HG02852 (cell line): ENCODE results near the gene TRAF7.
A peak's percentile ranks its signal among the peaks of the same experiment; 100 is the strongest.
"Not testable (repeated sequence)": the region's sequence is repeated elsewhere in the genome, so short reads cannot be mapped to it uniquely, and the experiment has no call there.

Experiments used
- ATAC-seq: cut with Tn5 transposase; IDR thresholded peaks from one replicate; pipeline ENCODE4 v1.9.1; 2021; ENCODE audit warnings: mild to moderate bottlenecking, moderate library complexity; ENCODE audit not compliant: unreplicated experiment

The TRAF7 gene

DNA sequence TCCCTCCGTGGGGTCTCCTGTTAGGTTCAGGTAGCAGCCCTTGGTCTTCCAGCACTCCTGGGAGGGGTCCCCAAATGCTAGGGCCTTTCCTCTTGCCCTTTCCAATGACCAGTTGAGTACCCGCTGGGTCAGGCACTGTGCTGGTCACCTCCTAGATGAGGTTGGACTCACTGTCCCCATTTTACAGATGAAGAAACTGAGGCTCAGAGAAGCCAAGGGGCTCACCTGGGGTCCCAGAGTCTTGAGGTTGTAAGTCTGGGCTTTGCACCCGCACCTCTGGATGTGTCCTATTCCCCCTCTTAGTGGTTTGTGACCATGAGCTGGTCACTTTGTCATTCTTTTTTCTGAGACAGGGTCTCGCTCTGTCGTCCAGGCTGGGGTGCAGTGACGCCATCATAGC, 42.2 kb downstream of the TRAF7 start:
- ATAC-seq: no peak

DNA sequence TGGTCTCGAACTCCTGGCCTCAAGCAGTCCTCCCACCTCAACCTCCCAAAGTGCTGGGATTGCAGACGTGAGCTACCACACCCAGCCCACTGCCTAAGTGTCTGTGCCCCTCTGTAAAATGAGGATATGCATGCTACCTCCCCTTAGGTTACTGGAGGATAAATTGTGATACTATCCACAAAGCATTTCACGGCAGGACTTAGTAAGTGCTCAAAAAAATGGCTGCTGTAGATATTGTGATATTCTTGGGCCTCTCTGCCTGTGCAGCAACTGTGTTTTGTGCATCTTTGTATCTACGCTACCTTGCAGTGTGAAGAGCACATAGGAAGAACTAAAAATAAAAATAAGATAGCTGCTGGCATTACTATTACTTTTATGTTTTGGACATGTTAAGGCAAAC, 42.7 kb downstream of the TRAF7 start:
- no peak for ATAC-seq

DNA sequence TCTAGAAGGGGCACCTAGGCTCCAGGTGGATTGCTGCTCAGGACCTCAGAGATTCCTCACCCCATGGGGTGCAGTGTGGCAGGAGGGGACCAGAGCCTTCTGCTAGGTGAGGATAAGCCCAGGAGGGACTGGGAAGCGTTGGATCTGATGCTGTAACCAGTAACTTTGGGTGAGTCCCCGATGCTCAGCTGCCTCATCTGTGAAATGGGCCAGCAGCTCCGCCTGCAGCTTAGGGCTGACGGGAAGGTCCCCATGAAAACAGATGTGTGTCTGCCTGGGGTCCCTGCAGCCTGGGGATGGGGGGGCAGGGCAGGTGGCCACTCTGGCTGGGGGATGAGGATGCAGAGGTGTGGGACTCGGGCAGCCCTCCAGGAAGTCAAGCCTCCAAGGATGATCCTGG, 43.5 kb downstream of the TRAF7 start:
- no peak for ATAC-seq

DNA sequence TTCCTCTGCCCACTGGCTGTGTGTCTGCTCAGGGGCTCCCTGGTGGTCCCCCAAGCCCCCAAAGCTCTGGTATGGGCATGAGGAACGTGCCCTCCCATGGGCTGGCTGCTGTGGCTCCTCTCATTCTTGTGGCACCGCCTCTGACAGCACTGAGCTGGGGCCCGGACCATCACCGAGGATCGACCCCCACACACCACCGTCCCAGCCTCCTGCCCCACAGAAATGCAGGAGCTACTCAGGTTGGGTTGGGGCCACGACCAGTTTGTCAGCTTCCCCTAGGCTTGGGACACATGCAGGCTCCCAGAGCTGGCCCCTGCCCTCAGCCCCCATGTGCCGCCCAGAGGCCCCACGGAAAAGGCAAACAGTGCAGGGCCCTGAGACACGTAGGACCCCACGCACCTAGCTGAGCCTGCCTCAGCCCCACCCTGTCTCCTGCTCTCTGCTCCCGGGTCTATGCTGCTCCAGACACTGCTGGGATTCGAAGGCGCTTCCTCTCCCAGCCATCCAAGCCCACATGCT, 44.1 kb downstream of the TRAF7 start:
- no peak for ATAC-seq

DNA sequence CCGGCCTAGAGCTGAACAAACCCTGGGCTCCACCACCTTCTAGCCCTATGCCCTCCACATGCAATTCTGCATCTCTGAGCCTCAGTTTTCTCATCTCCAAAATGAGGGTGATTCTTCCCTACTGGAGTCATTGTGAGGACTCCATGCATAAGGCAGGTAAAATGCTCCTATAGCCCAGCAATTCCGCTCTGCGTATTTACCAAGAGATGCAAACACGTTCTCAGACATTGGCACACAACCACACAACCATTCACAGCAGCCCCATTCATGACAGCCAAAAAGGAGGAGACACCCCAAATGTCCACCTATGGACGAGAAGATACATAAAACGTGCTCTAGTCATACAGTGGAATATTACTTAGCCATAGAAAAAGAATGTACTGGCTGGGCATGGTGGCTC, 44.7 kb downstream of the TRAF7 start:
- no peak for ATAC-seq

DNA sequence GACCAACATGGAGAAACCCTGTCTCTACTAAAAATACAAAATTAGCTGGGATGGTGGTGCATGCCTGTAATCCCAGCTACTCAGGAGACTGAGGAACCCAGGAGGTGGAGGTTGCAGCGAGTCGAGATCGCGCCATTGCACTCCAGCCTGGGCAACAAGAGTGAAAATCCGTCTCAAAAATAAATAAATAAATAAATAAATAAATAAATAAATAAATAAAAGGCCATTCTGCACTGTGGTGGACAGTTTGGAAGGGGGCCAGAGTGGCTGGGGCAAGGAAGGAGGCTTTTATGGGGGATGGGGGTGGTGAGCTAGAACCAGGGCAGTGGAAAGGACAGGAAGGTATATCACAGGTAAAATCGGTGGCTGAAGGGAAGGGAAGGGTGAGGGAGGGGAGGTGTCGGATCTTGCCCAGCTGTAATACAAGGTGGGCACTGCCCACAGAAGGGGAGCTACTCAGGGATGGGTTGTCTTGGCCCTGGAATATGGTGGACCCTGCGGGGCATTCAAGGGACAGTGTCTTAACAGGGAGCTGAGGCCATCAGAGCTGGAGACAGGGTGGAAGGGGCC, 47.6 kb downstream of the TRAF7 start:
- not testable (repeated sequence) for ATAC-seq

DNA sequence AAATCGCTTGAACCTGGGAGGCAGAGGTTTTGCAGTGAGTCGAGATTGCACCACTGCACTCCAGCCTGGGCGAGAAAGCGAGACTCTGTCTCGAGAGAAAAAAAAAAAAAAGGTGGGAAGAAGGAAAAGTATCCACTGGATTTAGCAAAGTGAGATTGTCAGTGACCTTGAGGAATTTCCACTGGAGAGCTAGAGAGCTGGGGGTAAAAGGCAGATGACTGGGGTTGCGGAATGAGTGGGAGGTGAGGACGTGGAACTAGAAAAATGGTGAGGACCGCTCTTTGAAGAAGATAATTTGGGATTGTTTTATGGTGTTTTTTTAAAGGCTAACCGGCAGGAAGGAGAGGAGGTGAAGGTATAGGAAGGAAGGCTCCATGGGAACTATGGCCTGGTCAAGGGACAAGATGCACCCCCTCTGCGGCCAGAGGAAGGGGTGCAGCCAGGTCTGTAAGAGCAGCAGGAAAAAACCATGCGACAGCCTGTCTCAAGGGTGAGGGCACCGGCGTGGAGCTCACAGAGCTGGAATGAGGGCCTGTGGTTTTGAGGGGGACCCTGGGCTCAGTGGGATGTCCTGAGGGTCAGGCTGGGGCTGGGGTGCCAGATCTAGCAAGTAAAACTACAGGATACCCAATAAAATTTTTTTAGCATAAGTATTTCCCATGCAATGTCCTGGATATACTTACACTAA, 49.0 kb downstream of the TRAF7 start:
- ATAC-seq: no peak

DNA sequence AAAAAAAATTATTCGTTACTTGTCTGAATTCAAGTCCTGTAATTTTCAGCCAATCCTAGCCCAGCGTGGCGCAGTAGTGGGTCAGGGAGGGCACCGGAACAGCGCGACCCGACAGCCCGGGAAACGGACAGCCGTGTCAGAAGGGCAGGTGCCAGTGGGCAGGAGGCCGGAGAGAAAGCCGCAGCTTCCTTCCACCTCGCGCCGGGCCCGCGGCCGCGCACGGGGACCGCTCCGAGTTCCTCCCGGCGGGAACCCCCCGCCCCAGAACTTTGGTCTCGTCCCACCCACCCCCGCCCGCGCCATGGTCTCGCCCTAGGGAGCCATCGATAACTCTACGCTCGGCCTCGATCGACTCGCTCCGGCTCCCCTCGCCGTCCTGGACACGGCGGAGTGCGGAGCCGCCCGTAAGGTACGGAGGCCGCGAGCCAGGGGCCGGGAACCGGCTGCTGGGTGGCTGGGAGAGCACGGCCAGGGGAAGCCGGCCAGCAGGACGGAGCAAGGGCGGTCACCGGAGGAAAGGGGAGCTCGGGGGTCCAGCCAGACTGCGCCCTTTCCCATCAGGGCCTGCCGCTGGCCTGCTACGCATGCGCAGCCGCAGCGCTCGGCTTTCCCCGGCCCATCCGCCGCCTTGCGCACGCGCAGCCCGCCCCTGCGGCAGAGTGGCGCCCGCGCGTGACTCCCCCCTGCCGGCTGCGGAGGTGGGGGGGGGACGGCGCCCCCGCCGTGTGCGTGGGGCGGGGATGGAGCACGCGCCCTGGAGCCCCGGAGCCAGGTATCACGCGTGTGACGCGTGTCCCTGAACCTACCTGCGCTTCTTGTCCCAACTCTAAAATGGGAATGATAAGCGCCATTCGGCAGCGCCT, 49.8 kb downstream of the TRAF7 start, which contains the start of gene MLST8:
MLST8 (plus strand) TSS at position 351 of the 863 bp plus-strand sequence. CDS start 632 bp downstream, outside the sequence.
- peak; percentile 69 for ATAC-seq

DNA sequence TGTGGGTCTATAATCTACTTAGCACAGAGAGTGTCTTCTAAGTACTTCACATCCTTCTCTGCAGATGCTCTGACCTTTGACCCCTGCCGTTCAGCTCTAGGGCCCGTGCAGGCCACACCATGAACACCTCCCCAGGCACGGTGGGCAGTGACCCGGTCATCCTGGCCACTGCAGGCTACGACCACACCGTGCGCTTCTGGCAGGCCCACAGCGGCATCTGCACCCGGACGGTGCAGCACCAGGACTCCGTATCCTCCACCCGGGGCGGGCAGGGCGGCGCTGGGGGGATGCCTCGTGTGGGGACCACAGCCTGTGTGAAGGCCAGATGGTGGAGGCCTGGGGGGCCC, 50.4 kb downstream of the TRAF7 start:
- ATAC-seq: no peak

DNA sequence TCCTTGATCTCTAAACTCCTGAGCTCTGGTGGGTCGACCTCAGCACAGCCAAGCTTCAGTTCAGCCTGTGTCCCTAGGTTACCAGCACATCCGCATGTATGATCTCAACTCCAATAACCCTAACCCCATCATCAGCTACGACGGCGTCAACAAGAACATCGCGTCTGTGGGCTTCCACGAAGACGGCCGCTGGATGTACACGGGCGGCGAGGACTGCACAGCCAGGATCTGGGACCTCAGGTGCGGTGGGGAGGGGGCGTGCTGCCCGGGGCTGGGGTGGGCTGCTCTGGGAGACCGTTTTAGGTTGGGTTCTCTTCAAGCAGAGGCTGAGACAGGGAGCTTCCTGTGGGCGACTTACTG, 50.8 kb downstream of the TRAF7 start:
- ATAC-seq: no peak

DNA sequence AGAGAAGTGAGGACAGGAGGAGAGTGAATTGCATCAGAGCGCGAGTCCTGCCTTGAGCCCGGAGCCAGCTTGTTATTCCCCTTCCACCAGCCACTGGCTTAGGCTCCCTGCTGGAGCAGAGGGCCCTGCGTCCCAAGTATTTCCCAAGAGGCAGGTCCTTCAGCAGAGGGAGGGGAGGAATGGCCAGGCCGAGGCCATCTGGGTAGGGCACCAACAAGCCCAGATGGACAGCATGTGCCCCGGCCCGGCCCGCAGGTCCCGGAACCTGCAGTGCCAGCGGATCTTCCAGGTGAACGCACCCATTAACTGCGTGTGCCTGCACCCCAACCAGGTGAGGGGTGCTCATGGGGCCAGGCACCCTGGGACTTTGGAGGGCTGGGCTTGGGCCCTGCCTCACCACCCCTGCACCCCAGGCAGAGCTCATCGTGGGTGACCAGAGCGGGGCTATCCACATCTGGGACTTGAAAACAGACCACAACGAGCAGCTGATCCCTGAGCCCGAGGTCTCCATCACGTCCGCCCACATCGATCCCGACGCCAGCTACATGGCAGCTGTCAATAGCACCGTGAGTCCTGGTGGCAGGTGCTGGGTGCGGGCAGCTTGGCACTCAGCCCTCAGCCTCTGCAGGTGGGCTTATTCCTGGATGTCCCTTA, 51.3 kb downstream of the TRAF7 start:
- no peak for ATAC-seq

DNA sequence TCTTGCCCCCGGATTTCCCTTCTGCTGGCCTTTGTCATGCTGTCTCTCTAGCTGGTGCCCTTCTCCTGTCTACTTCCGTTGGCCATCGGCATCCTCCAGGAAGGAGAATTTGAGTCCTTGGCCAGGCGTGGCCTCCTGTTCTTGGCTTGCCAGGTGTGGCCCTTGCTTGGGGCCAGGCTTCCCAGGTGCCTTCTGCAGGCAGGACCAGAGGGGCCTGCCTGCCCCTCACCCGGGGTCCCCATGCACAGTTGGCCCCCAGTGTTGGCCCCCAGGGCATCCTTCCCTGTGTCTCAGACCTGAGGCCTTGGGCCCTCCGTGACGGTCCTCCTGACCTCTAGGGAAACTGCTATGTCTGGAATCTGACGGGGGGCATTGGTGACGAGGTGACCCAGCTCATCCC, 52.3 kb downstream of the TRAF7 start:
- no peak for ATAC-seq

DNA sequence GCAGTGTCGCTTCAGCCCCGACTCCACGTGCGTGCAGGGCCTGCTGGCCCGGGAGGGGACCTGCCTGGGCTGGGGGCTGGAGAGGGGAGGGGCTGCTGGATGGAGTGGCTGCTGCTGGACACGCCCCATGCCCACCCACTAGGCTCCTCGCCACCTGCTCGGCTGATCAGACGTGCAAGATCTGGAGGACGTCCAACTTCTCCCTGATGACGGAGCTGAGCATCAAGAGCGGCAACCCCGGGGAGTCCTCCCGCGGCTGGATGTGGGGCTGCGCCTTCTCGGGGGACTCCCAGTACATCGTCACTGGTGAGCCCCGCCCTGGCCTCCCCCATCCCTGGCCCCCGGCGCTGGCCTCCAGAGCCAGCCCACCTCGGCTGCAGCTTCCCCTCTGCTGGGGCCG, 52.7 kb downstream of the TRAF7 start:
- no peak for ATAC-seq

DNA sequence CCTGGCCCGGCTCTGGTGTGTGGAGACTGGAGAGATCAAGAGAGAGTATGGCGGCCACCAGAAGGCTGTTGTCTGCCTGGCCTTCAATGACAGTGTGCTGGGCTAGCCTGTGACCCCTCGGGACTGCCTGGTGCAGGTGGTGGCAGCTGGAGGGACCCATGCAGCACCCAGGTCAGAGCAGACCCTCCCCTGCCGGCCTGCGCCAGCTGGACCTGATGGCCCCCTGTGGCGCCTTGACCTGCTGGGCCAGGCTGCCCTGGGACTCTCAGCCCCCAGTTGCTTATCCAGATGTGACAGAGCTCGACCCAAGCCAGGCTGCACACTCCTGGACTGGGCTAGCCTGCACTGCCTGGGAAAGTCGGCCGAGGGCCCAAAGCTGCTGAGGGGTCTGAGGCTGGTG, 53.2 kb downstream of the TRAF7 start:
- ATAC-seq: no peak

DNA sequence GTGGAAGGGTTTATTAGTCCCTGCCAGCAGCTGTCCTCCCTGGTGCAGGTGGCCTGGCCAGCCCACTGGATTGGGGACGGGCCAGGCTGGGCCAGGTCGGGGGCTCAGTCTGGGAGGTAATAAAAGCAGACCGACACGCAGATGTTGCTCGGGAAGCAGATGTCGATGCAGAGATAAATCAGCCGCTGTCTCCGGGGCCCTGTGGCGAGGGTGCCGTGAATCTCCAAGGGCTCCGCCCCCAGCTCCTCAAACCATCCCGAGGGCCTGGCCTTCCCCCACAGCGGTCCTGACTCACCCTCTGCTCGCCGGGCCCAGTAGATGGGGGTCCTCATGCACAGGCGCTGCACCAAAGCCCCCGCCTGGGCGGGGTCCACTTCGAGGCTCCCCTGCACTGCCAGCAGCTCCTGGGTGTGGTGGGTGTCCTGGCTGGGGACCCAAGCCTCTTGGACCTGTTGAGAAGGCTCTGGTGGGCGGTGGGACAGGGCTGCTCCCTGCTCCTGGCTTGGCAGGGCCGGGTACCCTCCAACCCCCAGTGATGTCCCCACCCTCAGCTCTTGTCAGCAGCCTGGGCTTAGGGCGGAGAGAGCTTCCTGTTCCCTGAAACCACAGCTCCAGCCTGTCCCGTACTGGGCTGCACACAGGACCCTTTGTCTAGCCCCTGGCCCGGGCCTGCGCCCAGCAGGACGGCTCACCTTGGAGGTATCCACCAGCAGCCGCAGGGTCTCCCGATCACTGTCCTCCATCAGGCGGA, 53.9 kb downstream of the TRAF7 start:
- no peak for ATAC-seq

DNA sequence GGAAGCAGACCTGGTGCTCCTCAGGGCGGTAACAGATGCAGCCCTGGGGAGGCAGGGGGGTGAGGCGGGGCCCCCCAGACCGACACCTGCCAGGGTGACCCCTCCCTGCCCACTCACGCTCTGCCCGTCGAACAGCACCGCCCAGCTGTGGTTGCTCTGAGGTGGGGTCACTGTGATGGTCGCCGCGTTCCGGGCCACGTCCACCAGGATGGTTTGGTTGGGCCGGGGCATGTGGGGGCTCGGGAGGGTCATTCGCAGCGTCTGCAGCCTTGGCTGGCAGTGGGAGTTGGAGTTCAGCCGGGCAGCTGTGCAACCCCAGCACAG, 54.4 kb downstream of the TRAF7 start:
- ATAC-seq: no peak

DNA sequence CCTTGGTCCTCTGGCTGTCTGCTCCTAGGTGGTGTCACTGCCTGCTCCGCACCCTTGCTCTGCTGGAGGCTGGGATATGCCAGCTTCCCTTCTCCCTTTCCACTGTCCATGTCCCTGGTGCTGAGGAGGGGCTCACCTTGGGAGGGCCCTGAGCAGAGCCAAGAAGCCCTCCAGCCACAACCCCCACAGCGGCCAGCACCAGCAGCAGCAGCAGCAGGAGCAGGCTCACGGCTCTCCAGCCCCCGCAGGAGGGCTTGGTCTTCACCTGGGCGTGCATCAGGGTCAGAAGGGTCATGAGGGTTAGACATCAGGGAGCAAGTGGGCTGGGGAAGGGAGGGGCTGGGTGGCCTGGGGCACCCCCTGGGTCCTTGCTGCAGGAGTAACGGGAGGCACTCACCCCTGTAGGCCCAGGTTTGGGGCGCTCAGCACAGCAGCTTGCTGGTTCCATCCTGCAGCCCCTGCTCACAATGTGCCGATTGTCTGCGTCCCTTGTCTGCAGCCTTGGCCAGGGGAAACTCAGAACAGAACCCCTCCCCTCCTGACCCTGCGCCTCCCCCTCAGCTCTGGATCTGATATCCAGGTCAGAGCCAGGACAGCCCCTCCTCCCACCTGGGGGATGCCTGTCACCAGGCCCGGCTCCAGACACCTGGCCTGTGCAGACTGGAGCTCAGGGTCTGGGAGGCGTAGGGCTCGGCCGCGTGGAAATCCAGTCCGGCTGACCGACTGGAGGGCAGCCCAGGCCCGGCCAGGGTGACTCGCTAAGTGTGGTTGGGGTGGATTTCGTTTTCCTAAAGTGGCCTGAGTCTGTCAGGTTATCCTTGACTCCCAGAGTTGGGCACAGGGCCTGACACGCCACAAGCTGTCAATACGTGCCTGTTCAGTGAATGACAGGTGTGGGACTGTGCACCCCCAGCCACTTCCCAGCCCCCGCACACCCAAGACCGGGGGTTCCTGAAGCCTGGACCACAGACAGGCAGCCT, 55.1 kb downstream of the TRAF7 start, which contains the start of gene BRICD5:
BRICD5 (minus strand) TSS at position 478 of the 980 bp plus-strand sequence; CDS start at position 448, 30 bp downstream.
- no peak for ATAC-seq

DNA sequence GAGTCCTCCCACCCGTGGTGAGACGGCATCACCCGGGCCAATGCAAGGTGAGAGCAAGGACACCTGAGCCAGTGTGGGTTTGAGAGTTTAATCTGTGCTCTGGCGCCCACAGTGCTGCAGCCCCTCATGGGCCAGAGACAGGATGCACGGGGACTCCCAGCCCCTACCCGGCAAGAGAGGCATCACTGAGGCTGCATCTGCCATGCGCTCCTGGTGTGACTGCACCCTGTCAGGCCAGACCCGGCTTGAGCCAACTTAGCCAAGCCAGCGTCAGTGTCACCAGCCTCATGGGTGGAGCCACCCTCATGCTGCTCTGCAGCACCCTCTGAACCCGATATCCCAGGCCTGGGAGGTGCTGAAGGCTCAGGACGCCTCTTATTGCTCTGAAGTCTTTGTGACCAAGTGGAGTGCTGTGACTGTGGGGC, 56.4 kb downstream of the TRAF7 start:
- ATAC-seq: no peak
